Fibroblast of skin of left quadriceps (primary cell): ENCODE data around the gene ANTXR1.

ENCODE experiments used
- DNase-seq, 2 experiments: peaks; one replicate each; pipeline ENCODE4 v3.0.0-alpha.2; 2013; ENCODE audit warnings: low read depth in 2 of 2

Gene ANTXR1

GRCh38 chr2:69180227-69180626 is 167.2 kb downstream of the ANTXR1 start:
- DNase-seq: no peak

GRCh38 chr2:69180974-69181373 is 168.0 kb downstream of the ANTXR1 start:
- no peak for DNase-seq

GRCh38 chr2:69181806-69182427 is 168.9 kb downstream of the ANTXR1 start:
- DNase-seq: no peak

DNA sequence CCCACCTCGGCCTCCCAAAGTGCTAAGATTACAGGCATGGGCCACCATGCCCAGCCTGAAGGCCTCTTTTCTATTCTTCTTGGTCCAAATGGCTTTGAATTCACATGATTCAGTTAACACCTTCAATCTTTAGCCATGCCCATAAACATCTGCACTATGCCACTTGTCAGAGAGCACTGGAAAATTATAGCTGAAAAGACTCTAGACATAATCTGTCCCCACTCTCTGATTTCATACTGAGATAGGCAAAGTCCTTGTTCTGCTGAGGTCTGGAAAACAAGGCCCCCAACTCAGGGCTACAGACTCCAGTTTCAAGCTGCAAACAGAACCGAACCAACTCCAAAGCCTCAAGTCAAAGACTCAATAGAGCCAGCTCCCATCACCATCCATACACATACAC is 170.7 kb downstream of the ANTXR1 start:
- no peak for DNase-seq

- DNase-seq: peak in 1 of 2 experiments; percentile 48
These were observed 171.2 kb downstream of the ANTXR1 start for GRCh38 chr2:69184224-69184623.

DNA sequence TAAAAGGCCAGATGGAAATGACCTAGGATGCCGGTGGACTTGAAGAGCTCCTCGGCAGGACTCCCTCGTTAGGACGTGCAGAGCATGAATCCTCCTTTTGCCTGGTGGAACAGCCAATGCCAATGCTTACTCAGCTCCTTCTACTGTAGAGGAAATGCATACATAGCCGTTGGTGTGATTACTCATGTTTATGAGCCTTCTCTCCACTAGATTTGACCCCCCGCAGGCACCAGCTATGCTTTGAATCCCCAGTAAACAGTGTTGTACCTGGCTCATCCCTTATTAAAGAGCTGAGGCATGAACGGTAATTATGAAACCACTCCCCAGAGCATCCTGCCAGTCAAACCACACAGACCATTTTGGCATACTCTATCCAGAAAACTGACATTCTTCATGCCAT is 172.8 kb downstream of the ANTXR1 start:
- DNase-seq: no peak

DNA sequence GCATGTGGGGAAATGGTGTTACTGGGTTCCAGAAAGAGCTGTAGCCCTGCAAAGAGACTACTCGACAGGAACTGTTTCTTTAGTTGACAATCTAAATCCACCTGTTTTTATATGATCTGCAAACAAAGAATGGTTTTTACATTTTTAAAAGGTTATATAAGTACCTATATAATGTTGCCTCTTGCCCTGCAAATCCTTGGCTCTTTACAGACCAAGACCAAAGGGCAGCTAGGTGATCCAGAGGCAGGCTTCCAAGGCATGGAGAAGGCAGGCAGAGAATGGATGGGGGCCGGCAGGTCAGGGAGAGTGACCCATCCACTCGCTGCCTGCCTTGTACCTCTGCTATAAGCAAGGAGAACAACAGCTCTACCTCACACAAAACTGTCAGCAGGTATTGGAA is 173.6 kb downstream of the ANTXR1 start:
- DNase-seq: no peak

GRCh38 chr2:69188182-69188900 is 175.4 kb downstream of the ANTXR1 start:
- DNase-seq: no peak

GRCh38 chr2:69190743-69191404 is 177.9 kb downstream of the ANTXR1 start:
- no peak for DNase-seq

DNA sequence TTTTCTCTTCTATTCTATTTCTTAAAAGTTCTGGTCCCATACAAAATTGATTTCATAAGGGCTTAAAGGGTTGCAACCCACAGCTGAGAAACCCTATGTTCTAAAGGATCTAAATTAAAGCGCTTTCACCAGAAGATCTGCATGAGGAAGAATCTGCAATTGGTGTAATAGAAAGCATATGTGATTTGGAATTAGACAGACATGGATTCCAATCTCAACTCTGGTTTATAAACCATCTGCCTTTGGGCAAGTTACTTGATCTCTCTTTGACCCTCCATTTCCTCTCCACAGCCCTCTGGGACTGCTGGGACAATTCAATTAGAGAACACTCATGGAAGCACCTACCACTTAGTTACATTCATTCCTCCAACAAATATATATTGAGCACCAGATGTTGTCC is 178.7 kb downstream of the ANTXR1 start:
- peak; percentile 54 to 63 for DNase-seq

GRCh38 chr2:69192176-69192945 is 179.4 kb downstream of the ANTXR1 start:
- peak in 1 of 2 experiments; percentile 67 for DNase-seq

GRCh38 chr2:69195706-69196105 is 182.7 kb downstream of the ANTXR1 start:
- no peak for DNase-seq

DNA sequence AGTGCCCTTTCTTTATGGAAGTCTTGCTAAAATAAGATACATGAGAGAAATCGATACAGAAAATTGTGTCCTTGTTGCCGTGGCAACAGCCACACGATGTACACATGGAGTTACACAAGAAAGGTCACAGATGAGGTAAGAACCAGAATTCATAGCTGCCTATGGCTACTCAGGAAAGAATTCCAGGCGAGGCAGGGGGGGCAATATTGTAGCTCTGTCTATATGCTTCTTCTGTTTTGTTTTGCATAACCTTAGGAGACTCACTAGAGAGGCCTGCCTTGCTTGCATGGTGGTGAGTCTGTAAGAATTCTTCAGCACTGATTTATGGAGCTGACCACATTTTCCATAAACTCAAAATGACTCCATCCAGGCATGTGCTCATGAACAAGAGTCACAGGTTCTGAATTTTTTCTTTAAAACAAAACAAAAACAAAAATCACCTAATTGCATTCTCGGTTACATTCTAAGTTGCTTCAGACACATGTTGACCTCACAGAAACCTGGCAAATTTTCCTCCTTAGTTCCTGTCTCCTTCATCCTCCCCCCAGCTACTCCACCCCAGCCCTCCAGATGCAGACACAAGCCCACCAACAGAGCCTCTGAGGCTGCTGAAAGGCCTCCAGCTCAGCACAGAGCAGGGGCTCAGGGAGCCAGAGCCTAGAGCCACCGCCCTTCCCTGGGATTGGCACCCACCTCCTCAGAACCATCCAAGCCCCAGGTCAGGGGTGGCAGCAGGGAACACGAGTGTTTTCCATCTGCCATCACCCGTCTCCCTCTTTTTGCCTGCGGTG is 183.5 kb downstream of the ANTXR1 start:
- DNase-seq: peak; percentile 94

DNA sequence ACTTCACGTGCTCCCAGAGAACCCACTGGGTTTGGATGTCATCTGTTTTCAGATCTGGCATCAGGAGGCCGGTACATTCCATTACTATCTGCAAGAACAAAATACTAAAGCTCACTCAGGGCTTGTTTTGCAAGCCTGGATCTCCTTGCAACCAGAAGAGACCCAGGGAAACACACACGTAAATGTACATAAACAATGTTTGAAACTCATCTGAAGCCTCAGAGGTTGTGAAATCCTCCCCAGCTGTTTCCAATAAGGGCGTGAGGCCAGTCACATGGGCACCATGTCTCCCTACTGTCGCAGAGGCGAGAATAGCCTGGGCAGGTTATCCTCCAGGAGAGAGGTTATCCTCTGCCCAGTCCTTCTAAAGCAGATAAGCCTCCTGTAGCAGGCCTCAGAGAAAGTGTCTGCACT is 187.1 kb downstream of the ANTXR1 start:
- peak; percentile 81 for DNase-seq

GRCh38 chr2:69201259-69201658 is 188.3 kb downstream of the ANTXR1 start:
- no peak for DNase-seq

- no peak for DNase-seq
These were observed 189.3 kb downstream of the ANTXR1 start for GRCh38 chr2:69202327-69202726.

- no peak for DNase-seq
These were observed 190.4 kb downstream of the ANTXR1 start for GRCh38 chr2:69203166-69203985.

DNA sequence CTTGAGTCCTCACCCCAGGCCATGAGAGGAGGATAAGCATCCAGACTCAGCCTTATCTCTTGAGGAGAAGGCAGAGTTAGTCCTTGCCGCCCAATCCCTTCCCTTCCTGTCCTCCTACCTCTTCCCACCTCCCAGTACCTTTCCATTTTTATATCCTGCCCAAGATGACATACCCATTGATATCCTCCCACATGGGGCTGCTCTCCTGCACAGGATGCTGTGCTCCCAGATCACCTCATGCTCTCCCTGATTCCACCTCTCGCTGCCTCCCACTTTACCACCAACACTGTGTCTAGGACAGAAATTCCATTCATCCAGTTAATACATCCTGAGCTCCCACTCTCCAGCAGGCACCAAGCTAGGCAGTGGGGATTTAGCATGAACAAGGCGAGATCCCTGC is 191.7 kb downstream of the ANTXR1 start:
- DNase-seq: no peak

- no peak for DNase-seq
These were observed 192.1 kb downstream of the ANTXR1 start for GRCh38 chr2:69205076-69205475.

- DNase-seq: no peak
These were observed 192.5 kb downstream of the ANTXR1 start for GRCh38 chr2:69205491-69205890.
